ENCODE measurements around the gene TEX11.
"Not testable (repeated sequence)": the region's sequence is repeated elsewhere in the genome, so short reads cannot be mapped to it uniquely, and the experiment has no call there.

TEX11 gene

GRCh38 chrX:70577442-70577841 is 331.1 kb downstream of the TEX11 start:
- DNase-seq: no peak

- DNase-seq: not testable (repeated sequence)
Observed at GRCh38 chrX:70569922-70570576, 338.5 kb downstream of the TEX11 start.

GRCh38 chrX:70554948-70555347 is 353.6 kb downstream of the TEX11 start:
- no peak for DNase-seq

- no peak for DNase-seq
Observed at GRCh38 chrX:70554523-70554922, 354.0 kb downstream of the TEX11 start.

GRCh38 chrX:70554081-70554480 is 354.4 kb downstream of the TEX11 start:
- DNase-seq: no peak

GRCh38 chrX:70553516-70553915 is 355.0 kb downstream of the TEX11 start:
- DNase-seq: no peak

GRCh38 chrX:70552130-70552704 is 356.3 kb downstream of the TEX11 start:
- no peak for DNase-seq

GRCh38 chrX:70549429-70549828 is 359.1 kb downstream of the TEX11 start:
- DNase-seq: no peak

GRCh38 chrX:70535198-70535597 is 373.3 kb downstream of the TEX11 start:
- DNase-seq: no peak

GRCh38 chrX:70527610-70528345 is 380.7 kb downstream of the TEX11 start:
- DNase-seq: no peak

- no peak for DNase-seq
Observed at GRCh38 chrX:70527053-70527452, 381.5 kb downstream of the TEX11 start.

- DNase-seq: no peak
Observed at GRCh38 chrX:70525733-70526132, 382.8 kb downstream of the TEX11 start.

- not testable (repeated sequence) for DNase-seq
Observed at GRCh38 chrX:70515692-70516091, 392.8 kb downstream of the TEX11 start.

GRCh38 chrX:70515270-70515669 is 393.2 kb downstream of the TEX11 start:
- DNase-seq: not testable (repeated sequence)

- no peak for DNase-seq
Observed at GRCh38 chrX:70509078-70509477, 399.4 kb downstream of the TEX11 start.

- no peak for DNase-seq
Observed at GRCh38 chrX:70508296-70508911, 400.1 kb downstream of the TEX11 start.

- DNase-seq: no peak
Observed at GRCh38 chrX:70505451-70505841, 403.1 kb downstream of the TEX11 start.

- DNase-seq: no peak
Observed at GRCh38 chrX:70504772-70505450, 403.6 kb downstream of the TEX11 start.

- no peak for DNase-seq
Observed at GRCh38 chrX:70500826-70501225, 407.7 kb downstream of the TEX11 start.

- no peak for DNase-seq
Observed at GRCh38 chrX:70498129-70498528, 410.4 kb downstream of the TEX11 start.

GRCh38 chrX:70497026-70497425 is 411.5 kb downstream of the TEX11 start:
- DNase-seq: no peak

GRCh38 chrX:70496491-70496890 is 412.0 kb downstream of the TEX11 start:
- no peak for DNase-seq

- no peak for DNase-seq
Observed at GRCh38 chrX:70494441-70494840, 414.1 kb downstream of the TEX11 start.
